Measurements from ENCODE around the gene FARS2.

FARS2 gene

DNA sequence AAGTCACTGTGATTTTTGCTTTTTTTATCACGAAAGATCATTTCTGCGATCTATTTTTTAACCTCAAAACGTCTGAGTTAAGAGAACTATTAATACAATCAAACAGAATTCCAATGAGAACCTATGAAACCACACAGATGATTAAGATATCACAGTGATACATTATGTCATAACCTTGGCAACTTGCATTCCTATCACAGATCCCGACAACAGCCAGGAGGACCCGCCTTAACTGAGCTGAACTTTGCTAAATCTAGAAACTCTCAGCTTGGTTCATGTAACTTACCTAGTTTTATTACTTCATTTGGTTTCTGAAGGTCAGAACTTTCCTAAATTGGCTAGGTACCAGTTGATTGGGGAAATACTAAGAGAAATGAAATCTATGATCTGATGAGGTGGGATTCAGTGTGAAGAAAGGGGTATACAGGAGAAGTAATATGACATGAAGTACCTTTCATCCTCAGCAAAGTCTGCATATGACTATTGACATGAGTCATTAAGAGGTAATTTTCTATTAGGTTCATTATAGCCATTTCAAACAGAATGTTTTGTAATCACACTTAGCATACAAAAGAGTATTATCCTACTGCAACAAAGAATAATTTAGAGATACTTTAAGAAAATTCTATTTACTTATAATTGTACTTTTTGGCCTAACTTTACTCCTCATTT, 11.7 kb upstream of the FARS2 start:
- no peak for DNase-seq (ENCODE audit: low spot score)

DNA sequence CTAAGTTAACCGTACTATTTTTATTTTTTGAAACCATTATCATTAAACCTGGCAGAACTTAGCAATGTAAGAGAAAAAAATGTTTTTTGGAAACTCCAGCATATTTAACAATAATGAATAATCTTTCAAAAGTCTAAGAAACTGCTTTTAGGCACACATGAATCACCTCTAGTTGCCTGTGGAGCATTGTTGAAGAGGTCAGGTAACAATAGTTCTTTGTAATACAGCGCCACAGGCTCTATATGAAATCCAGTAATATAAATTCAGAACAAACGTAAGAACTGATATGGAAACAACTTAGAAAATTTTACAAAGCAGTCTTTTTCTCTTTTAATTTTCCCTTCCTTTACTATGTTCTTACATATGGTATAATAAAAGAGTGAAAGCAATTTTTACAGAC, 10.9 kb upstream of the FARS2 start:
- no peak for DNase-seq (ENCODE audit: low spot score)

DNA sequence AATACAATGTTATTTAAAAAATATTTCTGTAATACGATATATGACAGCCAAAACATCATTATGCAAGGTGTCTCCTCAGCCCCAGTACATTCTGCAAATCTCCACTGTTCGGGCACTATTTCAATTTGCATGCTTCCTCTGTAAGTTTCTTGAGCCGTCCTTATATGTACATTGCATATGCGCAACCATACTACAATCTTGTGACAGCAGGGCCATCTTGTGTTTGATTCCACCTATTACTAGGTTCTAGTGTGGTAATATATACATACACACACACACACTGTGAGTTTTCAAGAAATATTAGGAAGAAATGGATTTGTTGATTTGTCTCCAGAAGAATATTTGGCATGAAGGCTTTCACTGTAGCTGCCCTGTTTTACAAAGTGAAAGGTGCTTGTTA, 10.4 kb upstream of the FARS2 start:
- no peak for DNase-seq (ENCODE audit: low spot score)

DNA sequence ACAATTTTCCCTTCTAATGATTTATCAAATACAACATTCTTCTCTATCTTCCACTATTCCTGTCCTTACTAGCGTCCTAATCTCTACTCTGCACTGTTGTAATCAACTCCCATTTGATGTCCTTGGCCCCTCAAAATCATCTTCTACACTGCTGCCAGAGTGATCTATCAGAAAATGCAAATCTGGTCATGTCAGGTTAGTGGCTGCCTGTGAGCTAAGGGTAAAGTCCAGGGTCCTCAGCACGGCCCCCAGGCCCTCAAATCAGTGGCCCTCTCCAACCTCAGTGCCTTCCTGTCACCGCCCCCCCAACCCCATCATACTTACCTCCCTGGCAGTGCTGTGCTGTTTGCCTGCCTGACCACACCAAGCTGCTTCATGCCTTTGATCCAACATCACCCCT, 4.4 kb upstream of the FARS2 start:
- DNase-seq (ENCODE audit: low spot score) = no peak

DNA sequence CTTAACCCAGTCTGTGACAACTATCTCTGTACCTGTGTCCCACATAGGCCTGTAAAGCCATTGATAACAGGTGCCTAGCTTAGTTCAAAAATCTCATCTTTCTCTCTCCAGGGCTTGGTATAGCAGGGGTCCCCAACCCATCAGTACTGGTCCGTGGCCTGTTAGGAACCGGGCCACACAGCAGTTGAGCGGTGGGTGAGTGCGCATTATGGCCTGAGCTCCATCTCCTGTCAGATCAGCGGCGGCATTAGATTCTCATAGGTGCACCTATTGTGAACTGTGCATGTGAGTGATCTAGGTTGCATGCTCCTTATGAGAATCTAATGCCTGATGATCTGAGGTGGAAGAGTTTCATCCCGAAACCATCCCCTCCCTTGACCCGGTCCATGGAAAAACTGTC, 3.9 kb upstream of the FARS2 start:
- no peak for DNase-seq (ENCODE audit: low spot score)

DNA sequence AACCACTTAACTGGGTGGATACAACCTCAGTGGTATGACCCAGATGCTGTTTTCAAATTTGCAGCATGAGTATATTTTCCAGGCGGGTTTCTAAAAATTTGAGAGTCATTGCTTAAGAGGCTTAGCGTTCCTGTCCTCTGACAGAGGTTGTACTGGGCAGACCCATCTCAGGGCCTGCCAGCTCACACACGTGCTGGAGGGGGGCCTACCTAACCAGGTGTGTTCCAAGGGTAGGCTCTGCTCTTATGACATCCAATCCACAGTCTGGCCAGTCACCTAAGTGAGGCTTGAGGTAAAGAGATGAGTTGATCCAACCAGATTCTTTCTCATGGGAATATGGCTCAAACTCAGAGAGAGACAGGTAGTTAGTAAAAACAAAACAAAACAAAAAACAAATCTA, 1.9 kb upstream of the FARS2 start:
- DNase-seq (ENCODE audit: low spot score) = no peak

DNA sequence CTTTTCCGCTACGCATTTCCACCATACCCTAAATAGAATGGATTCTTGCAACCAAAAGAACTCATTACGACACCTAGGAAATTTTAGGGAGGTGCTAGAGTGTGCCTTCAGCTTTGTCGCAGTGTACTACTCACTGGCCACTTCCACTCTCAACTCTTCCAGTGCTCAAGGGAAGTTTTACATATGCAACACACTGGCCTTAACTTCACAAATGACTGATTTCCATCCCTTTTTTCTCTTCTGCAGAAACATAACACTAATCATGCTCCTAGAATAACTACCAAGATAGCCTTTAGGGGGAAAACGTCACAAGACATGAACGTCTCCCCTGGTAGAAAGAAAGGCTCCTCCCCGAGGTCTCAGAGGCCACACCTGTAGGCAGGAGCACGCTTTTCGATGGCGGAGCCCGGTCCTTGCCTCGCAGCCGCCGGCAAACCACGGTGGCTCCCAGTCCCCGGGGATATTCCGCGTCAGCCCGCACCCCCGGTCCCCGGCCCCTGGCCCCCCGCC, 1.1 kb upstream of the FARS2 start:
- peak; percentile 76 for DNase-seq (ENCODE audit: low spot score)

DNA sequence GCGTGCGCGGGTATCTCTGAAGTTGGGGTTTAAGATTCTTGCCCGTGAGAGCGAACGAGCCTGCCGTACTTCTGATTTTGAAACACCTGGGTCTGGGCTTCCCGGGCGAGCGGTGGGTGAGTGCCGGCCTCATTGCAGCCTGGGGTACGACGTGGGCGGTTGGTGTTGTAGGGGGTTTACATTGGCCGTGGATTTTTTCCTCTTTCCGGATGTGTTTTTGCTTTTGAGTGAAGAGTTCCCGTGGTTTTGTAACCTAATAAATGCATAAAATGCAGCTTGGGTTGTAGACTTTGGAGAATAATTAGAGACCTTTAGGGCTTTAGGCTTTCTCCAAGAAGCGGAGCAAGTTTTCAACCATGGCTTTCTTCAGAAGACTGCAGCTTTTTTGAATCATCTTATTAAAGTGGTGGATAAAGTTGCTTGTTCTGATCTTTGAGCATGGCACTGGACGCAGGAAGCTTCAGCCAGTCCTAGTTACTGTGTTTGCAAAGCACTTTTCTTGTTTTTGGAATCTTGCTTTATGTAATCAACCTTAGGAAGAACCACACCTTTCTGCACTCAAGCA, 314 bp downstream of the FARS2 start:
- no peak for DNase-seq (ENCODE audit: low spot score)

DNA sequence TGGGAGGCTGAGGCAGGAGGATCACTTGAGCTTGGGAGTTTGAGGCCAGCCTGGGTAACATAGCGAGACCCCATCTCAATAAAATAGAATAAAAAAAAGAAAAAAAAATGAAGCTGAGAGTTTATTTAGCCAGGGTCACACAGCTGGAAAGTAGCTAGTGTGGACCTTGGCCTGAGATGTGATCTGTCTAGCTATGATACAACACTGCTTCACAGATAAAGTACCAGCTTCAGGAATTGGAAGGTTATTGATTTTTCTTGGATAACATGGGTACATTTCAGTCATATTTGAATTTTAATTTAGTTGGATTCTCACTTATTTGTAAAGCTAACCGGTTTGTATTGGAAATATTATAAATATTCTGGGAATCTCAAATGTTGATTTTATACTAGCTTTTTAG, 5.1 kb downstream of the FARS2 start:
- DNase-seq (ENCODE audit: low spot score) = no peak

DNA sequence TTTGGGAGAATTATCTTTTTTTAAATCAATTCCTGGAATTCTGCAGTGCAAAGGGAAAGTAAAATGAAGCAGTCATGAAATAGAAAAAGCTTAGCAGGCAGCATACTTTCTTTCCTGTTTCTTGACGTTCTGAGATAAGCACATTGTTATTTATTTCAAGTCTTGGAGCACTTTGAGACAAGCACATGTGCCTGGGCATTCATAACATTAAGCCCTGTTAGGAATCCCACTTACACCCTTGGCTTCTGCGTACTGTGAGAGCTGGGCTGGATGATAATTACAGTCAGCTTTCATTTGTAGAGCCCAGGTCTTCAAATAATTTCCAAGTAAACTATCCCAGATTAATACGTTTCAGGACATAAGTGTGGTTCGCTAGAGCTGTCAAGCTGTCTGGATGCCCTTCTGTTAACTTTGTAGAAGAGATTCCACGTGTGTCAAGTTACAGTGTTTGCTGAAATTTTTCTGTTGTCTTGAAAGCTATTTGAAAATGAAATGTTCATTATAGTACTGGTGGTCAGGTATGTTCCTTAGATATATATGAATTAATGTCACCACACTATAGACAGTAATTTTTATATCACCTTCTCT, 8.9 kb downstream of the FARS2 start:
- DNase-seq (ENCODE audit: low spot score) = no peak

DNA sequence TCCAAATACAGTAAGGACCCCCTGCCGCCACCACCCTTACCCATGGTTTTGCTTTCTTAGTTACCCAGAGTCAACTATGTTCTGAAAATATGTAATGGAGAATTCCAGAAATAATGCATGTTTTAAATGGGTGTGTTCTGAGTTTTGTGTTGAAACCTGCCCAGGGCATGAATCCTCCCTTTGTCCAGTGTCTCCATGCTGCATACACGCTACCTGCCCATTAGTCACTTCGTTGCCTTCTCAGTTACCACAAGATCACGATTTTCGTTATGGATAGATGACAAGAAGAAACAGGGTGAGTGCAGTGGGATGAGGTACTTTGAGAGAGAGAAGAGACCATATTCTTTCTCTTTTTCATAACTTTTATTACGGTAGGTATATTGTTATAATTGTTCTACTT, 10.6 kb downstream of the FARS2 start:
- no peak for DNase-seq (ENCODE audit: low spot score)

DNA sequence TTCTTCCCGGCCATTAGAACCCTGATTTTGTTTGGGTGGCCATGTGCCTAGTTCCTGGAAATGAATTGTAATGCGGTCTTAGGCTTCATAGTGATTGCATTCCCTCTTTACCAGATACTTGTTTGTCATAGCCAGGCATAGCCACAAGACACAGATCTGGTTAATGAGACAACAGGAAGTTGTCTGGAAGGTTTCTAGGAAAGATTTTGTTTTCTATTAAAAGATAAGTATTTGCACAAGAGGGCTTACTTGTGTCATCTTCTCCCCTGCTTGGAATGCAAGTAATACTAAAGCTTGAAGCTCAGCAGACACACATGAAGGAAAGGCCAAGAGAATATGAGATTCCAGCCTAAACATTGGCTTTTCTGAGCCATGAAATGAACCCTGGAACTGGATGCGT, 12.9 kb downstream of the FARS2 start:
- peak; percentile 50 for DNase-seq (ENCODE audit: low spot score)

DNA sequence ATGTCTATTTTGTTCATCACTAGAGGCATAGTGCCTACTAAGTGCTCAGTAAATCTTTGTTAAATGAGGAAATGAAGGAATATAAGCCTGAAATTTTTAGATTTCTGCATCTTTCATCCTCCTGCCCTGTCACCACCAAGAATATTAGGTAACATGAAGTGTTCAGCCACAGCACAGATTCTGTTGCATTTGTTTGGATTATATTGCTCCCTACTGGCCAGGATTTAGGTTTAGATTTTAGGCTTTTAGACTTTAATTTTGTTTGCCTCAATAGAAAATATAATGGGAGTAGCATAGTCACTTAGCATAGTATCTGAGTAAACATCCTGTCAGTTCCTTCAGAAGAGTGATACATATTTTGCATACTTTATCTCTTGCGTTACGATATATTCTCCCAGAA, 14.2 kb downstream of the FARS2 start:
- DNase-seq (ENCODE audit: low spot score) = no peak

DNA sequence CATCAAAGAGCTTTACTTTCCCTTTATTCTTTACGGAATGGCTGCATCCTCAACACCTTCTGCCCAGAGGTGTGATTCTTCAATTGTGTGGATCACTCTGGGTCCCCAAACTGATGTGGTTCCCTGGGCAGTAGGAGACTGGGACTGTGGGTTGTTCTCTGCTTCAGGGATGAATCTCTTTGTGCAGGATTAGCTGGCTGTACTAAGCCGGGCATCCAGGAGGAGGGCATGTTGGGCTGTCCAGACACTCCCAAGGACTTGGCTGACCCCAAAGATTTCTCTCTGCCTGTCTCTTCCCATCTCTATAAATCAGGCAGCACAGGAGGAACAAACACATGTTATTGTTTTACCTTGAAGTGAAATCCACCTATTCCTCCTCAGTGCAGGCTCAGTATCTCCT, 15.3 kb downstream of the FARS2 start:
- DNase-seq (ENCODE audit: low spot score) = no peak

DNA sequence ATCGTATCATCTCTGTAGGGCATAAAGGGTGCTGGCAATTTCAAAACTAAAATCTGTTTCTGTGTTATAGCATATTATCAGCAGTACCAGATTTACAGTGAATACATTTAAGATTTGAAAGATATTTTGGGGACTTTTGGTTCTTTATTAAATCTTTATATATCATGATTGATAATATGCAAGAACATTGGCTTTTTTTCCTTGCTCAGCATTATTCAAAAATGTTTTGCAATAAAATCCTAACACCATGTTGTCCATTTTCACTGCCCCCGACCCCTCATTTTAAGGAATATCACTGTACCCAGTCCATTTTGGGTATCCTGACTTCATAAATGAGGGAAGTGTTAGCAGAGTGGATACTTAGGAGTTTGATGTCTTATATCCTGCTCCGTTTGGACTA, 16.3 kb downstream of the FARS2 start:
- no peak for DNase-seq (ENCODE audit: low spot score)

DNA sequence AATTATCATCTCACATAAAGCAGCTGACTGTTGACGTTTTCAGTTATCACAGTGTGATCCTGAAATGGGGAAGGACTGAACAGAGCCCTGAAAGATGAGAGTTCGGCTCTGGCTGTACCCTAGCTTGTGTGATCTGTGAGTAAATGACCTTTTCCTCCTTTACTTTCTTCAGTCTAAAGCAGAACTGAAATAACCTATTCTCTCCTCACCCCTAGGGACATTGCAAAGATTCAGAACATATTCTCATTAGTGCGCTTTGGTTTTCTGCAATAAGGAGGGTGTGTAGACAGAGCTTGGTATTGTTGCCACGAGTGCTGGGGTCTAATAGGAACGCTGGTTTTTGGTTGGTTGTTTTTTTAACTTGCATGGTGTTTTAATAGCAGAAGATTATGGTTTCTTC, 16.7 kb downstream of the FARS2 start:
- no peak for DNase-seq (ENCODE audit: low spot score)

DNA sequence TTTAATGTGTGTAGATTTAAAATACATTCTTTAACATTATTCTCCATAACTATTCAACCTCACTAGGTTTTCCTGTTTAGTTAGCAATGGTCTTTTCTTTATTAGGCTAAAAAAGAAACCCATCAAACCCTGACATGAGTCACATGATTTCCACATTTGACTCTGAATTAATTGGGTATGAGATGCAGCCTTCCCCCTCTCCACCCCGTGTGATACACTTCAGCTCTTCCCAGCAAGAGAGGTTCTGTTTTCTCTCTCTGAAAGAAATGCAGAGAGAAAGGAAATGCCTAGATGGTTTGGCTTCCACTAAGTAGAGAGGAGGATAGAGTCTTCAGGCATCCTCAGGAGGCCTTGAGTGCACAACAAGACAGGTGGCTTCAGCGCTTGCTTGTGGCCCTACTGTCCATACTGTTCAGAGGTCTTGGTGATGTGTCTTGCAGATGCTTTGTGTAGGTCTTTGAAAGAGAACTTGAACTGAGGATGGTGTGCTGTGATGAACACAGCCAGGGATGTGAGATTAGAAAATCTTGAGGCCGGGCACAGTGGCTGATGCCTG, 17.3 kb downstream of the FARS2 start:
- no peak for DNase-seq (ENCODE audit: low spot score)

DNA sequence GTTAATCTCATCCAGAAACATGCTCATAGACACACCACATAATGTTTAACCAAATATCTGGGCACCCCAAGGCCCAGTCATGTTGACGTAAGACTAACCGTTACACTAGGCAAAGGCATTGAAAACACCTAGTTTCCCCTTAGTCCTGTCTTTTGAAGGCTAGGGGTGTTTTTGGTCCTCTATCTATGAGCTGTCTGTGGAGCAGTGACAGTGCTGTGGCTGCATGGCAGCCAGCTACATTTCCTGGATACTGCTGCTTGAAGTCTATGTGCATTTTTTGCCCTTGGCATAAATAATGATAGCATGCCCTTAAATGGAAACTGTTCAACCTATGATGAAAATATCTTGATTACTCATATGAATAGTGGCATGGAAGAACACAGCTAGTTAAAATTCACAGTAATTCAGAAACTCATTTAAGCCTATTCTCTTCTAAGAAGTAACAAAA, 18.6 kb downstream of the FARS2 start:
- peak; percentile 41 for DNase-seq (ENCODE audit: low spot score)

DNA sequence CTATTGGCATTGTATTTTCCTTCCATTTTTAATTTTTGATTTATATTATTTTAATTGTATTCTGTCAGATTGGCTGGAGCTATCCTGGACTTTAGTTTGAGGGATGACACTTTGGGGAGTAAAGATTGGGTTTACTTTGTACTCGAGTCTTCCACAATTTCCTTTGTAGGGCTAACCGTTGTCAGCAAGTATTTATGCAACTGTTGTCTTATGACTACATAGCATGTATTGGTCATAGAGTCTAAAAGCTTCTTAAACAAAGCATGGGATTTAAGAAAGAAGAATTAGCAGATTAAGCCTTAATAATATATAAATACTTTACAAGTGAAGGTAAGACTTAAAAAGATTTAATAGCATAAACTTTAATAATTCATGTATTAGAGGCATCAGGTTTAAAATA, 19.6 kb downstream of the FARS2 start:
- no peak for DNase-seq (ENCODE audit: low spot score)

DNA sequence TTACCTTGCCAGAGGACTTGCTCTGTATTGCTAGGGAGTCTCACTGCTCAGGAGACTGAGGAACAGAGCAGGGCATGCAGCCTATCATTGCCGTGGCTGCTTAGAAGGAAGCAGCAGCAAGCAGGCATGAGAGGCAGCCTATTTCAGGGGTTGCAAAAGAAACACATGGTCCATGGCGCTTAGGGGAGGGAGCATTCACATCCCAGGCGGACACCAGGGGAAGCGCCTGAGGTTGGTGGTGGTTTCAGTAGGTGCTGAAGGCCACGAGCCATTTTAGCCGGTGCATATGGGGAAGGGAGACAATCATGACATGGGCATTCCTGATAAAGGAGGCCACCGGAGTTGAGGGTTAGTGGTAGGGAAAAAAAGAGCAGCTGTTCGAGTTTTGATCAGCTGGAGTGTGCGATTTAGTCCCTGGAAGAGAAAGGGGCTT, 20.9 kb downstream of the FARS2 start:
- no peak for DNase-seq (ENCODE audit: low spot score)

DNA sequence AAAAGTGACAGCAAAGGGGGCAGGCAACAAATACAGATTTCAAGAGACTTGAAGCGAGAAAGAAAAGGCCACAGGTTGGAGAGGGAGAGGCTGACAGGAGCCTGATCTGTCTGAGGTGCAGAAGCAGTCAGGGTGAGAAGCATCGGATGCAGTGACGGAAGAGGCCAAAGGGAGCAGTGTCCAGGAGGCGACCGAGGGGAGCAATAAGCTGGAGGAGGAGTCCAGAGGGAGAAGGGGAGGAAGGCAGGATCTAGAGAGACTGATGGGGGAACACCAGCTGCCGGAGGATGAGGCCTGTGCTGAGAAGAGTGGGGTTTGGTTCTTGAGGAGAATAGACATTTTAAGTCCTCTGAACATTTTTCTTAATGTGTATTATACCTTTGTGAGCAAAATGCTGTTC, 23.8 kb downstream of the FARS2 start:
- DNase-seq (ENCODE audit: low spot score) = no peak

DNA sequence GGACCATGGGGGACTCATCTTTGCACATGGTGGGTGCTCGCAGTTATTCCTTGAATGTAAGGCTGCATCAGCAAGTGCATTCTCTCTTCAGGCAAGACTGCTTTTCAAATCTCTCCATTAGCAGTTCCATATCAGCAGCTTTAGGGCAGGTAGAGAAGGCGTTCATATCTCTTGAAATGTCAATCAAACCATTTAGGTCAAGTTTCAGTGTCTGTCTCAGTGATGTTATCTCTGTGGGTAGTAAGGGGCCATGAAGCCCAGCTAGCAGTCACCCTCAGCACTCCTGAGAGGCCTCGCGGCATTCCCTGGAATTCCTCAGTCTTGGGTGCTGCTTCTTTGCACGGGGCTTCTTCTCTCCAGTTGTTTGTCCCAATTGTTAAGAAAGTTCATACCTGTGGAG, 24.2 kb downstream of the FARS2 start:
- DNase-seq (ENCODE audit: low spot score) = no peak

DNA sequence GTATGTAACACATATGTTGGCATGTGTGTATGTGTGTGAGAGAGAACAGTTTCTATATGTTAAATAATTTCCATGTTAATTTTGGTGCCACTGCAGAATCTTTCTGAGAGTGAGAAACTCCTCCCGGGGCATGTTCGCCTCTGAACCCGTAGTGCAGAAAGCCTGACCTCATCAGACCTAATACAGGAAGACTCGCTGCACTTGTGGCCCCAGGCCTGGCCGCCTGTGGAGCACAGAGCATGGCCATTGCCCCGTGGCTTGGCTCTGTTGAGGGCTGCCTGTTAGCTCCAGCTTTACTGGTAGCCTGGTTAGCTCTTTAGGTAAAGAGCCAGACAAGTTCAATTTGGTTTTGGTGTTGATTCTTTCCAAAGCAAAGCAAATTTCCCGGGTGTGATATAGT, 25.5 kb downstream of the FARS2 start:
- no peak for DNase-seq (ENCODE audit: low spot score)
